ENCODE measurements around the gene SUMF1.

DNA sequence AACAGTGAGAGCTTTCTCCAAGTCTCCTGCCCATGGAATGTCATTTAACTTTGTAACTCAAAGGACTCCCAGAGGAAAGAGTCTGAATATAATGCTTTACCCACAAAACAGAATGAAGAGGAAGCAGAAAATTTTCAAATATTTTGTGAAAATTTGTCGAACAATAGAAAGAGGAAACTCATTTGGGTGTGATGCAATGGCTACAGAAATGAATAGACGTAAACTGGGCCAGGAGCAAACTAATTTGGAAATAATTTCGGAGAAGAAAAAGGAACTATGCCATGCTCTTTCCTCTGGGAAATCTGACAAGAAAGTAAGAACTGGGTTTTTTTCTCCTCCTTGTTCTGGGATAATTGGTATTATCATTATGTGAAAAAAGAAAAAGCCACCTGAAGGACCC, 11.2 kb upstream of the SUMF1 start:
- TF ChIP-seq, protein P1, sequence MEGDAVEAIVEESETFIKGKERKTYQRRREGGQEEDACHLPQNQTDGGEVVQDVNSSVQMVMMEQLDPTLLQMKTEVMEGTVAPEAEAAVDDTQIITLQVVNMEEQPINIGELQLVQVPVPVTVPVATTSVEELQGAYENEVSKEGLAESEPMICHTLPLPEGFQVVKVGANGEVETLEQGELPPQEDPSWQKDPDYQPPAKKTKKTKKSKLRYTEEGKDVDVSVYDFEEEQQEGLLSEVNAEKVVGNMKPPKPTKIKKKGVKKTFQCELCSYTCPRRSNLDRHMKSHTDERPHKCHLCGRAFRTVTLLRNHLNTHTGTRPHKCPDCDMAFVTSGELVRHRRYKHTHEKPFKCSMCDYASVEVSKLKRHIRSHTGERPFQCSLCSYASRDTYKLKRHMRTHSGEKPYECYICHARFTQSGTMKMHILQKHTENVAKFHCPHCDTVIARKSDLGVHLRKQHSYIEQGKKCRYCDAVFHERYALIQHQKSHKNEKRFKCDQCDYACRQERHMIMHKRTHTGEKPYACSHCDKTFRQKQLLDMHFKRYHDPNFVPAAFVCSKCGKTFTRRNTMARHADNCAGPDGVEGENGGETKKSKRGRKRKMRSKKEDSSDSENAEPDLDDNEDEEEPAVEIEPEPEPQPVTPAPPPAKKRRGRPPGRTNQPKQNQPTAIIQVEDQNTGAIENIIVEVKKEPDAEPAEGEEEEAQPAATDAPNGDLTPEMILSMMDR (IDR thresholded peaks at IDR 0.05) = no peak
- no peak for TF ChIP-seq POLR2A (IDR thresholded peaks at IDR 0.05)

Data from adrenal gland (tissue), 5 donors.